GM12892 (cell line): ENCODE results near the gene EP300.

Experiments used
- DNase-seq: peaks from one replicate; pipeline ENCODE4 v3.0.0; 2011; ENCODE audit not compliant: insufficient read length
- FAIRE-seq: peaks from 2 replicates; lab custom pipeline; 2011; peaks lifted over from hg19 to GRCh38; lab: Jason Lieb, UNC
- POLR2A ChIP-seq: IDR thresholded peaks from 2 replicates; pipeline ENCODE4 v1.6.1; 2011; ENCODE audit warnings: low read depth, low read length, control low read depth
- POLR2AphosphoS5 ChIP-seq: IDR thresholded peaks from 2 replicates; pipeline ENCODE4 v1.6.1; 2011; ENCODE audit warnings: low read depth, low read length, control low read depth
- TAF1 ChIP-seq: IDR thresholded peaks from 2 replicates; pipeline ENCODE4 v1.6.1; 2011; ENCODE audit warnings: low read depth, mild to moderate bottlenecking, control low read depth, low read length, borderline replicate concordance

Gene EP300

DNA sequence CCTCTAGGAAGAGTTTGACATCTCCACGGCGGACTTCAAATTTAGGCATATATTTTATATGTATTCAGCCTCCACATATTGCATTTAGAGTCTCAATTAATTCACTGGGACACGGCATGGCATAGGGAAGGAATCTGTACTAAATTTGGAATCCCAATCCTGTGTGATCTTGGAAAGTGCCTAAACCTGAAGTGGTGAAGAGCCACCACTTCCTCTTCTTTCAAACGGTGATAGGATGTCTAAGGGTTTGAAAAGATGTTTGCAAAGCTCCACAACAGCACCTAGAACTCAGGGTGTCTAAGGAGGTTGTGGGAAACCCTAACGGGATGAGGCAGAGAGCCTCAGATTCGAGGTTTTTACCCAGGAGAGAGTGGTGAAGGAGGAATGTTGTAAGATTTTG, 111.7 kb downstream of the EP300 start:
- DNase-seq = no peak
- TF ChIP-seq TAF1 (no peak), POLR2AphosphoS5 (no peak), POLR2A (no peak)
- no peak for FAIRE-seq

DNA sequence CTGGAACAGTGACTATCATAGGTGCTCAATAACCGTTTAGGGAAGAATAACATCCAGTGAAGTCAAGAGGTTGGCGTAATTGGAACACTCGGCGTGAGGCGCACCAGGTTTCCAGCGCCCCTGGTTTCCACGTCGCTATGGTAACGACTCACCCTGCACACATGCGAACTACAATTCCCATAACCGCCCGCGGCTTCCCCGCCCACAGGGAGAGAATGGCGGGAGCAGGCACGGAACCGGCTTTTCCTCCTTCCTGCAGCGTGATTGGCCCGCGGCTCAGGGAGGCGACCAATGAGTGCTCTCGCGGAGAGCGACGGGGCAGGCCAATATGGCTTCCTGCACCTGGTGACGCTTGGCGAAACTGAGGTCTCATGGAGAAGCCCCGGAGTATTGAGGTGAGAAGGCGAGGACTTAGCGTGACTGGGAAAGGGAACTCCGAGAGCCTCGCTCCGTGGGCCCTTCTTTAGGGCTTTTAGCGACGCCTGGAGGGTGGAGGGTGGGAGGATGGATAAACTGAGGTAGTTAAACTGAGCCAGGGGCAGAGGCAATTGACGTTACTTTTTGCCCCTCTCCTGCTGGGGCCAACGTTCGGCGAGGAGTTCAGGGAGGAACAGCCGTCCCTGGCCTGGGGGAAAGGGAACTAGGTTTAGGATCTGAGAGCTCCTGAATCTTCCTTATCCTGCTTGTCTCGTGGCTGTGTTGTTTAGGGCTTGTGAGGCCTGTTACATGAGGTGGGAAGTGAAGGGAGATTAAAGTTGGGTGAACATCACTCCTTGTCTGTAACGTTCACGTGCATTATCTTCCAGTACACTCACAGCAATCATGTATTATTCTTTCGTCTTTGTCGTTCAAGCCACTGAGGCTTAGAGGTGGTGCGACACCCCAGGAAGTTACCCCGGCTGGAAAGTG, 112.9 kb downstream of the EP300 start, which contains the start of gene L3MBTL2:
TSS of gene L3MBTL2 (plus strand) at position 321 of the 909 bp plus-strand sequence. CDS start at position 372, 51 bp downstream.
- DNase-seq (peak; percentile 99), FAIRE-seq (peak; percentile 99)
- TF ChIP-seq TAF1 (peak; percentile 81; the same call in 1 of the 2 replicates), POLR2AphosphoS5 (peak; percentile 86), POLR2A (peak; percentile 87)

DNA sequence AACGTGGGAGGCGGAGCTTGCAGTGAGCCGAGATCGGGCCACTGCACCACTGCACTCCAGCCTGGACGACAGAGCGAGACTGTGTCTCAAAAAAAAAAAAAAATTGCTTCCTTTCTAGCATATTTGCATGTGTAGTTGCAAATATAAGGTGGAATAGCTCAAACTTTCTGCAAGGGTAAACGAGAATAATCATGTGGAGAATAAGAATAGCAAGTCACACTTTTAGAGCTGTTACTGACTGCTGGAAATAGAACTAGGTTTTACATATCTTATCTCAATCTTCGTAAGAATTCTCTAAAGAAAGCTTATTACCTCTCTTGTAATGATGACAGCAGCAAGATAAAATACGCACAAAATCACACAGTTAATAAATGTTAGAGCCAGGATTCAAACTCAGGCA, 114.3 kb downstream of the EP300 start:
- TF ChIP-seq TAF1 = no peak
- no peak for TF ChIP-seq POLR2A
- no peak for TF ChIP-seq POLR2AphosphoS5
- no peak for FAIRE-seq
- no peak for DNase-seq

DNA sequence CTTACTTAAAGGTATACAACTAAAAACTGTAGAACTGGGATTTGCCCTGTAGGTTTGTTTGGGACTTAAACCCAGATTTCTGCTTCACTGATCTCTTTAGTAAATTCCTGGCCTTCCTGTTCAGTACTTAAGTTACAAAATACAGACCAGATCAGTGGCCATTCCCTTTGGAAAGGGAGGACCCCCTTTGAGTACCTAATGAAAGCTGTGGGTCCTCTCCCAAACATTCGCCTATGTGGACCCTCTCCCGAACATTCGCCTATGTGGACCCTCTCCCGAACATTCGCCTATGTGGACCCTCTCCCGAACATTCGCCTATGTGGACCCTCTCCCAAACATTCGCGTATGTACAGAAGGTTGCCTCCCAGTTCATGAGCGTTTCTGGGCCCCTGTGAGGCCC, 123.0 kb downstream of the EP300 start:
- no peak for FAIRE-seq
- TF ChIP-seq TAF1 (no peak), POLR2A (no peak), POLR2AphosphoS5 (no peak)
- DNase-seq = no peak

DNA sequence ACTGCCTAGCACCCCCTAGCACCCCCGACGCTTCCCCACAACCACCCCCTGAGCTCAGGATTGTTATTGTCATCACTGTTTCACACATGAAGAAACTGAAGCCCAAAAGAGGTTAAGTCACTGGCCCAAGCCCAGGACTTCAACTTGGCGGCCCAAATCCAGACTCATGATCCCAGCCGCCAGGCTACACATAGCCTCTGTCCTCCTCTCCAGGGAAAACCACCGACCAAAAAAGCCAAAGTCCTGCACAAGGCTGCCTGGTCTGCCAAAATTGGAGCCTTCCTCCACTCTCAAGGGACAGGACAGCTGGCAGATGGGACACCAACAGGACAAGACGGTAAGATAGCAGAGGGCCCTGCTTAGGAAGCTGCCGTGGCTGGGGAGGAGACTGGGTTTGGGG, 123.5 kb downstream of the EP300 start:
- no peak for TF ChIP-seq POLR2AphosphoS5
- no peak for TF ChIP-seq TAF1
- TF ChIP-seq POLR2A = no peak
- DNase-seq (no peak), FAIRE-seq (no peak)

DNA sequence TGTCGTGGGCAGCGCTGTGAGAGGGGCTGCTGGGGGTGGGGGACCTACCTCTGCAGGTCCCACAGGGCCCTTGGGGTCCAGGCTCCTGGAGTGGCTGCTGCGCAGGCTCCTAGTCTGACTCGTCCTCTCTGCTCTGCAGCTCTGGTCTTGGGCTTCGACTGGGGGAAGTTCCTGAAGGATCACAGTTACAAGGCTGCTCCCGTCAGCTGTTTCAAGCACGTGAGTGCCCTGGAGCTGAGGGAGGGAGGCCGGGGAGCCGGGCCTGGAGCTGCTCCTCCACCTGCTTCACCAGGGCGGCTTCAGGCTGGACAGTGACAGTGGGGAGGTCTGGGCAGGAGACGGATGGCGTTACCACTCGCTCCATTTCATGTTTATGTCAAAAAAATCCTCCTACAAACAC, 124.6 kb downstream of the EP300 start:
- TF ChIP-seq TAF1 (no peak), POLR2A (no peak), POLR2AphosphoS5 (no peak)
- FAIRE-seq (no peak), DNase-seq (no peak)

DNA sequence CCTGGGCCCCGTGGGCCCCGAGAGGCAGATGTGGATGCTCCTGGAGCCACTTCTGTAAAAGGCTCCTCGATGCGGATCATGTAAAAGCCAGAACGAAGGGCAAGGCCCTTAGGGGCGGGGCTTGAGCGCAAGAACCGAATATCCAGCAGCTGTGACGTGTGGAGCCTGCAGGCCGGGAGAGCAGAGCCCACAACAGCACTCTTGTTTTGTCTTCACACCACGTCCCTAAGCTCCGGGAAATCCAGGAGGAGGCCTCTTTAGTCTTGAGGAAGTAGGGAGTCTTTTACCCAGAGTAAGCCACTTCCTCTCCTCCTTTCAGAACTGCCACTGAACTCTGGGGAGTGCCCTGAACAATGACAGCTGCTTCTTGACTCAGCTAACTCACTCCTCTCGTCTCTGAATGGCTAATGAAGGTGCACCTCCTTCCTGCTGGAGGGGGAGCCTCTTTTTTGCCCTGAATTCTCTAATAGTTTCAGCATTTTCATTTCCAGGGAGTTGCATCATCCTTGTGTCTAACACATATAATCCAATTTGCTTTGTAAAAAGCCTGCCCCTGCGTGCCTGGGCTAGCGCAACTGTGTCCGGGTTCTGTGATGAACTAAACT, 125.3 kb downstream of the EP300 start:
- TF ChIP-seq POLR2A = no peak
- no peak for TF ChIP-seq POLR2AphosphoS5
- TF ChIP-seq TAF1 = no peak
- FAIRE-seq (peak; percentile 42), DNase-seq (peak; percentile 56)

DNA sequence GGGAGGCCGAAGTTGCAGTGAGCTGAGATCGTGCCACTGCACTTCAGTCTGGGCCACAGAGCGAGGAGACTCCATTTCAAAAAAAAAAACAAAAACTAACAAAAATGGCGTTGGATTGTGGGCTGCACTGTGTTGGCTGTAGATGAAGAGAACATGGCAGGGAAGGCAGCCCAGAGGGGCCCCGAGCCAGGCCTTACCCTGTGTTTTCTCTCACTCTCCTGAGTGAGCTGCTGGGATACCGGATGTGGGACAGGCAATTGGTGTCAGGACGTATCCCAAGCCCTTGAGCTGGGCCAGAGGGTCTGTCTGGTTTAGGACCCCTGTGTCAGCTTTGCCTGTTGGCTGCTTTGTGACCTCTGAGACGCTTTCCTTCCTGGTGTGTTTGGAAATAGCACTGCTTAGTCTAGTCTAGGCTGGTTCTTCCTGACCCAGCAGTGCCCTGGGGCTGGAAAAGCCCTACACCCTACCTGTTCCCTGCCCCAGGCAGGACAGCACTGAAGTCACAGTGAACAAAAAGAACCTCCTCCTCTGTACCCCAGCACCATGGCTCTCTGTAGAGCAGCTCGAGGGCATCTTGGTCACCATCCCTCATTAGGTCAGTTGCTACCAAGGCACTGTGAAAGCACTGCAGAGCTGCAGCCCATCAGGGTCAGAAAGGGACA, 130.6 kb downstream of the EP300 start:
- FAIRE-seq = no peak
- DNase-seq = no peak
- no peak for TF ChIP-seq POLR2AphosphoS5
- TF ChIP-seq POLR2A = no peak
- TF ChIP-seq TAF1 = no peak

DNA sequence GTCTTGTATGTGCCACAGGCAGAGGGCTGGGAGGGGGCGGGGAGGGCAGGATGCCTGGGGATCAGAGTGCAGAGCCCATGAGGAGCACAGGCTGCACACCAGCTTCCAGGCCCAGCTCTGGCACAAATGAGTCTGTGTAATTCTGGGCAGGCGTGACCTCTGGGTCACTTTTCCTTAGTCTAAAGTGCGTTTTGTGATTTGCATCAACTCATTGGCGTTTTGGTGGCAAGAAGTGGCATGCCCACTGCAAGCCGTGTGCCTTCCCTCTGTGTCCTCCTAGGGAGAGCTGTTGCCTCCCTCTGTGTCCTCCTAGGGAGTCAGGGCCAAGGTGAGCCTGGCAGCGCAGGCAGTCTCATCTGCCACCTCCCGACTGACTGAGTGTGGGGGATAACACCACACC, 131.1 kb downstream of the EP300 start:
- FAIRE-seq = no peak

DNA sequence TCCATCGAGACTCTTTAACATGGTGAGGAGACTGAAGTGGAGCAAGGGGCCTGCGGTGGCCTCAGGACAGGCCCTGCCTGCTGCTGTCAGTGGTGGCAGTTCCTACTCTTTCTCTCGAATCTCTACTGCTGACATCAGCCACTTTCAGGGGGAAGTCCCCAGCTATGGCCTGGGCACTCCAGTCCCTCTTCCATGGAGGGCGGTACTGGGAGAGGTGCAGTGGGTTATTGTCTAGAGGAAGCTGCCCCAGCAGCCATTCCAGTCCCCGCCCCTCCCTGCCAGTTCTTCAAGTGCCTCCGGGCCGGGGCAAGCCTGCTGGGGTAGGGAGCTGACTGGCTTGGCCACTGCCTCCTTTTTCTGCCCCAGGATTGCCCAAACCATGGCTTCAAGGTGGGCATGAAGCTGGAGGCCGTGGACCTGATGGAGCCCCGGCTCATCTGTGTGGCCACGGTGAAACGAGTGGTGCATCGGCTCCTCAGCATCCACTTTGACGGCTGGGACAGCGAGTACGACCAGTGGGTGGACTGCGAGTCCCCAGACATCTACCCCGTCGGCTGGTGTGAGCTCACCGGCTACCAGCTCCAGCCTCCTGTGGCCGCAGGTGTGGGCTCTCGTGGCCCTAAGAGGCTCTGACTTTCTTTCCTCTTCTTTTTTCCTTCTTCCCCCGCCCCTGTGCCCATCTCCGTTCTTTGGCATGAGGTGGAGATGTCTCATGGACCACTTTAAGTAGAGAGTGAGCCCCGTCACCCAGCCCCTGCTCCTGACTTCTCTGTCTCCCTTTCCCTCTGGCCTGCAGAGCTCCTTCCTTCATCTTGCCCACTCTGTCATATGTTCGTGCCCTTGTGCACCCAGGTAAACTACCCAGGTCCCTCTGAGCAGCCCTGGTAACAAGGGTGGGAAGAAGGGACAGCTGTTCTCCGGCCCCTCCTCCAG, 134.6 kb downstream of the EP300 start:
- DNase-seq = peak; percentile 9
- TF ChIP-seq POLR2AphosphoS5 (no peak), TAF1 (no peak), POLR2A (no peak)
- no peak for FAIRE-seq

More for the DNA sequence above, 131.1 kb downstream of the EP300 start:
- no peak for TF ChIP-seq TAF1
- TF ChIP-seq POLR2AphosphoS5 = no peak
- TF ChIP-seq POLR2A = no peak
- DNase-seq = no peak

DNA sequence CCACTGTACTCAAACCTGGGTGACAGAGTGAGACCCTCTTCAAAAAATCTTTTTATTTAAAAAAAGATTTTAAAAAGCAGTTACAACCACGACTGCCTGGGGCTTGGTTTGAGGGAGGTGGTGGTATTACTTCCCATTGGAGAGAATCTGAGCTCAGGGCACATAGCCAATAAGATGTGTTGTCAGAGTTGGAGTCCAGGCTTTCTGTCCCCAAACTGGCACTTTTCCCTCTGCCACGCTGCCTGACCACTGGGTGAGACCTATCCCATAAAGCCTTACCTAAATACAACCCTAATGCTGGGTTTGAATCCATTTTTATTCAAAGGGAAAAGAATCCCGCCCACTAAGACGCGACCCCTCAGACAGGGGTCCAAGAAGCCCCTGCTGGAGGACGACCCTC, 136.8 kb downstream of the EP300 start:
- FAIRE-seq (no peak), DNase-seq (no peak)
- no peak for TF ChIP-seq TAF1
